Stimulated activated naive B cell treated with anti-CD40 and anti-IgM and Interleukin-4, amounts not matched to agents 10 μg/mL and 1 μg/mL and 100 μg/mL, for 72 hours (primary cell): ENCODE data around the gene LANCL1.

Experiments used
- ATAC-seq, 2 donors: fragments of 150-1000 bp; cut with Tn5 transposase; replicated peaks; 2 replicates each; pipeline ENCODE4 v1.10.0; 2021; ENCODE audit warnings: moderate library complexity in 1 of 2
- DNase-seq: peaks from one replicate; pipeline ENCODE4 v3.0.0; 2021
- H3K27ac Mint-ChIP-seq: one replicate; pipeline ENCODE4 v1.8.0; 2022; ENCODE audit warnings: mild to moderate bottlenecking, mixed read lengths
- H3K27me3 Mint-ChIP-seq, 2 donors: one replicate each; pipeline ENCODE4 v1.8.0; 2022; ENCODE audit warnings: mixed read lengths in 2 of 2
- H3K36me3 Mint-ChIP-seq, 2 donors: one replicate each; pipeline ENCODE4 v1.8.0; 2022; ENCODE audit warnings: mixed read lengths in 2 of 2, mild to moderate bottlenecking in 1 of 2
- H3K4me1 Mint-ChIP-seq, 2 donors: one replicate each; pipeline ENCODE4 v1.8.0; 2022; ENCODE audit warnings: mixed read lengths in 2 of 2, mild to moderate bottlenecking in 1 of 2
- H3K4me3 Mint-ChIP-seq, 2 donors: one replicate each; pipeline ENCODE4 v1.8.0; 2022; ENCODE audit warnings: mild to moderate bottlenecking in 2 of 2, mixed read lengths in 2 of 2, moderate library complexity in 1 of 2
- H3K9me3 Mint-ChIP-seq, 2 donors: one replicate each; pipeline ENCODE4 v1.8.0; 2022; ENCODE audit warnings: mixed read lengths in 2 of 2, mild to moderate bottlenecking in 1 of 2

Gene LANCL1

GRCh38 chr2:210399440-210400041, 77.0 kb downstream of the LANCL1 start:
- Mint-ChIP-seq H3K4me1 (no peaks in the 10 kb centered on the region), H3K4me3 (no peak overlapping the region), H3K9me3 (no peaks in the 10 kb centered on the region), H3K27ac (no peak overlapping the region), H3K36me3 (no peaks in the 10 kb centered on the region), H3K27me3 (no peaks in the 10 kb centered on the region)
- ATAC-seq (no peak), DNase-seq (no peak)

GRCh38 chr2:210392469-210392881, 84.1 kb downstream of the LANCL1 start:
- no peaks in the 10 kb centered on the region for H3K4me1 Mint-ChIP-seq
- H3K27me3 Mint-ChIP-seq, result no peaks in the 10 kb centered on the region
- H3K27ac Mint-ChIP-seq, result no peak overlapping the region

GRCh38 chr2:210389856-210390255, 86.7 kb downstream of the LANCL1 start:
- H3K4me1 Mint-ChIP-seq, result no peaks in the 10 kb centered on the region
- H3K9me3 Mint-ChIP-seq, result no peaks in the 10 kb centered on the region

More at GRCh38 chr2:210392469-210392881, 84.1 kb downstream of the LANCL1 start:
- ATAC-seq, result no peak
- Mint-ChIP-seq H3K9me3 (no peaks in the 10 kb centered on the region), H3K4me3 (no peak overlapping the region), H3K36me3 (no peaks in the 10 kb centered on the region)
- DNase-seq, result no peak

GRCh38 chr2:210388148-210388547, 88.4 kb downstream of the LANCL1 start:
- no peaks in the 10 kb centered on the region for H3K27me3 Mint-ChIP-seq
- no peaks in the 10 kb centered on the region for H3K9me3 Mint-ChIP-seq
- H3K36me3 Mint-ChIP-seq, result no peaks in the 10 kb centered on the region
- H3K4me1 Mint-ChIP-seq, result no peaks in the 10 kb centered on the region
- no peak for DNase-seq
- no peak overlapping the region for H3K4me3 Mint-ChIP-seq
- no peak for ATAC-seq
- no peak overlapping the region for H3K27ac Mint-ChIP-seq

More at GRCh38 chr2:210389856-210390255, 86.7 kb downstream of the LANCL1 start:
- ATAC-seq (no peak), DNase-seq (no peak)
- H3K36me3 Mint-ChIP-seq, result no peaks in the 10 kb centered on the region
- H3K27ac Mint-ChIP-seq, result no peak overlapping the region
- H3K27me3 Mint-ChIP-seq, result no peaks in the 10 kb centered on the region
- H3K4me3 Mint-ChIP-seq, result no peak overlapping the region

- Mint-ChIP-seq H3K27ac (no peak overlapping the region), H3K27me3 (no peaks in the 10 kb centered on the region), H3K9me3 (no peaks in the 10 kb centered on the region), H3K4me1 (no peaks in the 10 kb centered on the region), H3K4me3 (no peak overlapping the region), H3K36me3 (no peaks in the 10 kb centered on the region)
- ATAC-seq (no peak), DNase-seq (no peak)
Measured at GRCh38 chr2:210387074-210387473, 89.5 kb downstream of the LANCL1 start.
